HG02840 (cell line): ENCODE results near the gene INHA.

Source experiments
- ATAC-seq: cut with Tn5 transposase; IDR thresholded peaks from one replicate; pipeline ENCODE4 v1.9.1; 2021; ENCODE audit warnings: mild to moderate bottlenecking, moderate library complexity, moderate number of reproducible peaks; ENCODE audit not compliant: unreplicated experiment, low FRiP score

INHA gene

GRCh38 chr2:219539926-219540678 is 32.0 kb upstream of the INHA start:
- ATAC-seq = no peak

GRCh38 chr2:219540784-219541504 is 31.2 kb upstream of the INHA start:
- no peak for ATAC-seq

- ATAC-seq = peak; percentile 38
Observed at GRCh38 chr2:219541611-219542180, 30.4 kb upstream of the INHA start.

- ATAC-seq = peak; percentile 33
Observed at GRCh38 chr2:219542931-219543595, 29.0 kb upstream of the INHA start.

GRCh38 chr2:219543596-219544358 is 28.3 kb upstream of the INHA start, which contains the start of the genes CHPF and TMEM198:
Gene CHPF (minus strand): TSS chr2:219543809. CDS start chr2:219543538, 271 bp downstream.
Gene TMEM198 (plus strand): TSS chr2:219544028. CDS start chr2:219544728, 700 bp downstream.
- peak; percentile 77 for ATAC-seq

DNA sequence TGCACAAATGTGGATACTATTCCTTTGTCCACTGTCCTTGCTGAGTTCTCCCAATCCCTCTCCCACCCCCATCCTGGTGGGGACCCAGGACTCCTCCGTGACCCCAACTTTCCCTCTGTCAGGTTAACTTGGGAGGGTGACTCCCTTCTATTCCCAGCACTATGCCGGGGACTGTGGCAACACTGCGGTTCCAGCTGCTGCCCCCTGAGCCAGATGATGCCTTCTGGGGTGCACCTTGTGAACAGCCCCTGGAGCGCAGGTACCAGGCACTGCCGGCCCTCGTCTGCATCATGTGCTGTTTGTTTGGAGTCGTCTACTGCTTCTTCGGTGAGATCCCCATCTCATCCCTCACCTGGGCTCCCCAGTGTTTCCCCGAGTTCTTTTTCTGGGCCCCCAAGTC is 27.5 kb upstream of the INHA start:
- ATAC-seq = no peak

GRCh38 chr2:219545295-219545942 is 26.7 kb upstream of the INHA start:
- no peak for ATAC-seq

- ATAC-seq = no peak
Observed at GRCh38 chr2:219545943-219546352, 26.2 kb upstream of the INHA start.

GRCh38 chr2:219547621-219548020 is 24.5 kb upstream of the INHA start:
- no peak for ATAC-seq

DNA sequence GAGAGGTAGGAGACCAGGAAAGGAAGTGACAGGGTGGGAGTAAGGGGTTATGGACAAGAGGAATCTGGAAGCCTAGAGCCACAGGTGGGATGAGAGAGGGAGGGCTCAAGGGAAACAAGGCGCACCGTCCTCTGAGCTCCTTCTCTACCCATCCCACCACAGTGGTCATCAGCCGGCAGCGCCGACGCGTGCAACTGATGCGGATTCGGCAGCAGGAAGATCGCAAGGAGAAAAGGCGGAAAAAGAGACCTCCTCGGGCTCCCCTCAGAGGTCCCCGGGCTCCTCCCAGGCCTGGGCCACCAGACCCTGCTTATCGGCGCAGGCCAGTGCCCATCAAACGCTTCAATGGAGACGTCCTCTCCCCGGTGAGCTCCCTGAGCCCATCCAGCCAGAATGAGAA is 23.1 kb upstream of the INHA start:
- no peak for ATAC-seq

- no peak for ATAC-seq
Observed at GRCh38 chr2:219549619-219550018, 22.5 kb upstream of the INHA start.

GRCh38 chr2:219551441-219552381 is 20.4 kb upstream of the INHA start:
- peak; percentile 28 for ATAC-seq

DNA sequence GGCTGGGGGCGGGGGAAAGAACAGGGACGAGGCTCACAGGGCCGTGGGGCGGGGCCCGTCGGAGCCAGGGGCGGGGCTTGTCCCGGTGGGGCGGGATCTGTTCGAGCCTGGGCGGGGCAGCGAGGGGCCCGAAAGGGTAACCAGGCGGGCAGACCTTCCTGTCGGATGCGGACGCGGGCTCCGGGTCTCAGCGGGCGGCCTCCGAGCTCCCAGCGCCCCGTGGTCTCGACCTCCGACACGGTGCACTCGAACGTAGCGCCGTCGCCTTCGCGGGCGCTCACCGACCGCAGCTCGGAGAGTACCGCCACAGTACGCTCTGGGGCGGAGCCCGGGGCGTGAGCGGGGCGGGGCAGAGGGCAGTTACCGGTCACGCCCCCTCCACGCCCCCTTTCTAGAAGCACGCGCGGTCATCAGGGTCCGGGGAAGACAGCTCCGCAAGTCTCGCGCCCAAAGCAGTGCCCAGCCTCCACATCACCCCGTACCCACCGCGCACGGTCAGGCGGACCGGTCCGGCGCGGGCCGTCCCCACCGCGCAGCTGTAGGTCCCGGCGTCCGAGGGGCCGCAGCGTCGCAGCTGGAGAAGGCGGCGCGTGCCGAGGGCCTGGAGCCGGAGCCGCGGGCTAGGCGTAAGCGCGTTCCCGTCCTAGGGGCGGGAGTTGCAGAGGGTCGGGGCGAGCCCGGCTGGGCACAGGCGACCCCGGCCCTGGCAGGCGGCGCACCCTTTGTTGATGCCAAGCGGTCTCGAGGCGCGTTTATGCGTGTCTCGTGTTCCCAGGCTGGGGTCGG is 19.5 kb upstream of the INHA start:
- ATAC-seq = peak; percentile 84

- no peak for ATAC-seq
Observed at GRCh38 chr2:219553168-219553417, 19.0 kb upstream of the INHA start.

DNA sequence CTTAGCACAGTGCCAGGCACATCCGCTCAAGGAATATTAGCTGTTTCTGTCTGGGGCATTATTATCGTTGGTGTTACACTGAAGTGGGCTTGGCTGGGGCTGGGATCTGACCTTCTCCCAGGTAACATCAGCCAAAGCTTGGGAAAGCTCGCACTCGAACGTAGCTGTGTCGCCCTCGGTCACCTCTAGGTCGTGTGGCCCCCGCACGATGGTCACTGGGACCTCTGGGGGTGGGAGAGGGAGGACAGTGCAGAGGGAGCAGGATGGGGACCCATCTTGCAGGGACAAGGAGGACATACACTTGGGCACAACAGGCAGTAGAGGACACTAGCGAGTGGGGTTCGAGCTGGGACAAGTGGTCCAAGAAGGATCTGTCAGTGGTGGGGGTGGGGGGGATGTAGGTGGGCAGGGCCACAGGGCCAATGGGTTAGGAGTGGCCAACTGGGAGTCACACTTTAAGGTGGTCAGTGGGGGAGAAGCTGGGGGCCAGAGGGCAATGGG is 18.6 kb upstream of the INHA start:
- ATAC-seq = no peak

DNA sequence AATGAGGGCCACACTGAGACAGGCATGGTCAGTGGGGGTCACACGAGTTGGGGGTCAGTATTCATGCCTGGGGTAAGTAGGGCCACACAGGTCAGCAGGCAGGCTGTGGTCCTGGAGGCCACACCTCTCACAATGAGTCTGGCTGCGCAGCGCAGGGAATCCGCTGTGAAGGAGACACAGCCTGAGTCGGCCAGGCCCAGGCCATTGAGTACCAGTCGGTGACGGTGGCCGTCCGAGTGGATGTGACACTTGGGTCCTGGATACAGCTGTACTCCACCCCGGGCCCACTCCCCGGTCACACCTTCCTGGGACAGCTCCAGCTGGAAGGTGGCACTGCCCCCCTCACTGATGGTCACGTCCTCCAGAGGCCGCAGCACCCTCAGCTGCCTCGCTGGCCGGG is 17.8 kb upstream of the INHA start:
- no peak for ATAC-seq

DNA sequence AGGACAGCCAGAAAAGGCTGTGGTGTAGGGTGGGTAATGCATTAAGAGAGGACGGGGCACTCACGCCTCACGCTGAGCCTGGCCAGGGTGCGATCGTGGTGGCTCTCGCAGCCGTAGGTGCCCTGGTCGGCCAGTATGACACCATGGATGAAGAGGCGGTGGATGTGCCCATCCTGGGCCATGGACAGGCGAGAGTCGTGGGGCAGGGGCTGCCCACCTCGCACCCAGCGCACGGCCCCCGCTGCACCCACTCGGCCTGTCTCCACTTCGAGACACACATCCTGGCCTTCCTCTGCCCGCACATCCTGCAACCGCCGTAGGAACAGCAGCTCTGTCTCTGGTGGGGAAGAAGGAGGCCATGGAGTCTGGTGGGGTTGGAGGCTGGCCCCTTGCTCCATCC is 16.2 kb upstream of the INHA start:
- ATAC-seq = no peak

DNA sequence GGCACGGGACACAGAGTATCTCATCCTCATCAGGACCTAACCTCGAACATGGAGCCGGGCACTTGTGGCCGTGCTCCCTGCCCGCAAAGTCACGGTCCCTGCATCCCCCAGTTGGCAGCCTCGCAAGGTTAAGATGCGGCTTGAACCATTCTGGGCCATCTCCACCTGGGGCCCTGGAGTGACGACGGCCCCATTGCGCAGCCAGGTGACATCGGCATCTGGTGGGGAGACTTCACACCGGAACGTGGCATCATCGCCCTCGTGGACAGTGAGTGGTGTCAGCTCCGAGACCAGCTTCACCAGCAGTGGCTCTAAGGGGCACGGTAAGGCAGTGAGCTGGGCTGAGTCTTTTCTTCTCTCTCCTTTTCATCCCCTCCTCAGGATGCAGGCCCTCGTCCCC is 15.7 kb upstream of the INHA start:
- no peak for ATAC-seq
